ENCODE results near the gene RNF34. TPM values are rescaled to one million over a fixed set of nuclear protein-coding genes. Genes with fewer than 3 reads are reported as not detected.

The RNF34 gene
- total RNA-seq, 6 donors from 2014 or later, result 22.1 to 48.2 (median 32.4) TPM

DNA sequence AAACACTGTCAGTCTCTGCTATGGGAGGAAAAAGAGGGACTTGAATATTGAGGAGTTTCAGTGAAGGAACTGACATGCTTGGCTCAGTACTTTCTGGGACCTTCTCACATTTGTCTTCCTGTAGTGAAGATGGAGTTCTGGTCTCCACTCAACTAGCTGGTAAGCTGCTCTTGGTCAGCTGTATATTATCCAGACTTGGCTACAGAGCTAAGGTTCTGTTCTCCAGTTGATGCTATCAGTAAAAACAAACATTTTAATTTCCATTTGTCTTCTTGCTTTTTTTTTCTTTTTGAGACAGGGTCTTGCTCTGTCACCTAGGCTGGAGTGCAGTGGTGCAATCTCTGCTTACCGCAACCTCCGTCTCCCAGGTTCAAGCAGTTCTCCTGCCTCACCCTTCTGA, 5.3 kb downstream of the RNF34 start:
- DNase-seq (no peak), ATAC-seq (ENCODE audit: low FRiP score in 2 of 2) (no peak)
- Histone ChIP-seq H3K36me3 (peaks cover 6 to 40% (median 12%) of the 10 kb centered on the region in 4 donors), H3K27me3 (no peaks in the 10 kb centered on the region), H3K4me3 (no peak overlapping the region), H3K9me3 (no peaks in the 10 kb centered on the region), H3K4me1 (peaks cover 11 to 16% (median 13%) of the 10 kb centered on the region in 4 donors), H3K27ac (no peak overlapping the region)
- TF ChIP-seq POLR2A (IDR thresholded peaks at IDR 0.05), result no peak
- TF ChIP-seq EP300 (IDR thresholded peaks at IDR 0.05), result no peak
- TF ChIP-seq POLR2AphosphoS5 (IDR thresholded peaks at IDR 0.05), result no peak
- TF ChIP-seq, protein P1, sequence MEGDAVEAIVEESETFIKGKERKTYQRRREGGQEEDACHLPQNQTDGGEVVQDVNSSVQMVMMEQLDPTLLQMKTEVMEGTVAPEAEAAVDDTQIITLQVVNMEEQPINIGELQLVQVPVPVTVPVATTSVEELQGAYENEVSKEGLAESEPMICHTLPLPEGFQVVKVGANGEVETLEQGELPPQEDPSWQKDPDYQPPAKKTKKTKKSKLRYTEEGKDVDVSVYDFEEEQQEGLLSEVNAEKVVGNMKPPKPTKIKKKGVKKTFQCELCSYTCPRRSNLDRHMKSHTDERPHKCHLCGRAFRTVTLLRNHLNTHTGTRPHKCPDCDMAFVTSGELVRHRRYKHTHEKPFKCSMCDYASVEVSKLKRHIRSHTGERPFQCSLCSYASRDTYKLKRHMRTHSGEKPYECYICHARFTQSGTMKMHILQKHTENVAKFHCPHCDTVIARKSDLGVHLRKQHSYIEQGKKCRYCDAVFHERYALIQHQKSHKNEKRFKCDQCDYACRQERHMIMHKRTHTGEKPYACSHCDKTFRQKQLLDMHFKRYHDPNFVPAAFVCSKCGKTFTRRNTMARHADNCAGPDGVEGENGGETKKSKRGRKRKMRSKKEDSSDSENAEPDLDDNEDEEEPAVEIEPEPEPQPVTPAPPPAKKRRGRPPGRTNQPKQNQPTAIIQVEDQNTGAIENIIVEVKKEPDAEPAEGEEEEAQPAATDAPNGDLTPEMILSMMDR (IDR thresholded peaks at IDR 0.05), result no peak
- 100% methylated on average over 2 of the region's 2 CpGs for WGBS, 2 donors

DNA sequence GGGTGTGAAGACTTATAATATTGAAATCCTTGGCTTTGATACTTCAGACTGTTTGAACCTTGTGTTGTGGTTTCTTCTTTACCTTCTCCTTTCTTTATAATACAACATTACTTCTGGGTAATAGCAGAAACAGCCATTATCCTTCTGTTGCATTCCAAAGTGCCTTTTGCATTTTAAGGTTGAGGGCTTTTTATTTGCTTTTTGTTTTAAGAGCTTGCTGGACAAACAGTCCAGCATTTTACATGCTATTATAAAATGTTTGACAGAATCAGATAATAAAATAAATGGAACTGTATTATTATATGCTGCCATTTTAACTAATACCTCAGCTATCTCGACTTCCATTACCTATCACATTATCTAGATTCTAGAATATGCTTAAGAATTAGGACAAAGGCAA, 14.0 kb downstream of the RNF34 start:
- DNase-seq (no peak), ATAC-seq (ENCODE audit: low FRiP score in 2 of 2) (no peak)
- H3K4me3 ChIP-seq, result no peak overlapping the region
- 68 to 74% methylated on average over 1 of the region's 1 CpG for WGBS, 2 donors
- no peak for TF ChIP-seq POLR2A (IDR thresholded peaks at IDR 0.05)
- TF ChIP-seq EP300 (IDR thresholded peaks at IDR 0.05), result no peak
- TF ChIP-seq POLR2AphosphoS5 (IDR thresholded peaks at IDR 0.05), result no peak
- TF ChIP-seq, protein P1 (IDR thresholded peaks at IDR 0.05), result no peak
- H3K27me3 ChIP-seq, result no peaks in the 10 kb centered on the region
- peaks cover 0 to 37% (median 16%) of the 10 kb centered on the region in 4 donors for H3K36me3 ChIP-seq
- peaks cover 0 to 7% (median 0%) of the 10 kb centered on the region in 4 donors for H3K4me1 ChIP-seq
- H3K27ac ChIP-seq, result no peak overlapping the region
- no peaks in the 10 kb centered on the region for H3K9me3 ChIP-seq

GRCh38 chr12:121417847-121418246, 17.9 kb downstream of the RNF34 start:
- no peak overlapping the region for H3K4me3 ChIP-seq
- H3K4me1 ChIP-seq, result peaks cover 0 to 7% (median 0%) of the 10 kb centered on the region in 4 donors
- no peaks in the 10 kb centered on the region for H3K9me3 ChIP-seq
- H3K27ac ChIP-seq, result no peak overlapping the region
- peaks cover 7 to 75% (median 33%) of the 10 kb centered on the region in 4 donors for H3K36me3 ChIP-seq
- ATAC-seq (ENCODE audit: low FRiP score in 2 of 2) (no peak), DNase-seq (no peak)
- TF ChIP-seq EP300 (IDR thresholded peaks at IDR 0.05) (no peak), POLR2A (IDR thresholded peaks at IDR 0.05) (no peak), POLR2AphosphoS5 (IDR thresholded peaks at IDR 0.05) (no peak)
- TF ChIP-seq, protein P1 (IDR thresholded peaks at IDR 0.05), result no peak
- no peaks in the 10 kb centered on the region for H3K27me3 ChIP-seq
- 92 to 94% methylated on average over 6 of the region's 6 CpGs for WGBS, 2 donors

GRCh38 chr12:121420109-121420508, 20.2 kb downstream of the RNF34 start:
- WGBS, 2 donors, result 87 to 92% methylated on average over 6 of the region's 6 CpGs

More at GRCh38 chr12:121420109-121420508, 20.2 kb downstream of the RNF34 start:
- Histone ChIP-seq H3K4me1 (no peaks in the 10 kb centered on the region), H3K4me3 (no peak overlapping the region), H3K27ac (no peak overlapping the region), H3K9me3 (no peaks in the 10 kb centered on the region), H3K27me3 (no peaks in the 10 kb centered on the region), H3K36me3 (peaks cover 20 to 94% (median 51%) of the 10 kb centered on the region in 4 donors)
- DNase-seq (no peak), ATAC-seq (ENCODE audit: low FRiP score in 2 of 2) (no peak)
- TF ChIP-seq POLR2A (IDR thresholded peaks at IDR 0.05) (no peak), POLR2AphosphoS5 (IDR thresholded peaks at IDR 0.05) (no peak), EP300 (IDR thresholded peaks at IDR 0.05) (no peak)
- TF ChIP-seq, protein P1 (IDR thresholded peaks at IDR 0.05), result no peak
